ENCODE results near the gene SCN5A. TPM values are rescaled to one million over a fixed set of nuclear protein-coding genes. Genes with fewer than 3 reads are reported as not detected.

Gene SCN5A
- polyA plus RNA-seq, 1 donor from 2014 or later = not detected

DNA sequence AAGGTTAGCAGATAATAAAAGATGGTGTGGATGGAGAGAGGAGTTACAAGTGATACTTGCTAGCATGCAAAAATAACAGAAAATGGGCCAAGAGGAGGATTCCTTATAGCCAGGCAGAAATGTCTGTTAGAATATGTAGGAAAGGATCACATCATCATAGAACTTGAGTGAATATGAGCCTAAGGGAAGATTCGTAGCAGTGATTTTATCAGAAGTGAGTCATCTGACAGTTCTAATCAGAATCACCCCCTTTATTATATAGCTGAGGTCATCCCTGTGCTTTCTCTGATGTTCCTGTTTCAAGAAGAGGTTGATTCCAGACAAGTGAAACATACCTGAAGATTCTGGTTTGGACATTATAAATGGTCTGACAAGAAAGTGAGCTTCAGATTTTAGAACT lies 130.5 kb downstream of the SCN5A start:
- Histone ChIP-seq H3K9ac (ENCODE audit: low read length) (no peak overlapping the region), H3F3A (ENCODE audit: insufficient read depth, low read length, poor library complexity, severe bottlenecking) (no peaks in the 10 kb centered on the region), H3K27ac (ENCODE audit: low read length) (no peak overlapping the region), H2AFZ (ENCODE audit: low read depth, low read length) (no peak overlapping the region), H3K4me2 (ENCODE audit: low read length) (no peak overlapping the region), H3K4me3 (ENCODE audit: low read length) (no peak overlapping the region), H3K36me3 (ENCODE audit: insufficient read depth, low read length) (peaks cover 11% of the 10 kb centered on the region), H3K9me2 (ENCODE audit: insufficient read depth, low read length) (no peaks in the 10 kb centered on the region), H3K27me3 (ENCODE audit: insufficient read depth, low read depth, low read length) (no peaks in the 10 kb centered on the region), H3K79me2 (replicated peaks; ENCODE audit: insufficient read depth, low read length) (no peaks in the 10 kb centered on the region), H3K9me3 (ENCODE audit: low read length) (no peaks in the 10 kb centered on the region), H4K20me1 (ENCODE audit: insufficient read depth) (no peaks in the 10 kb centered on the region)
- TF ChIP-seq, protein P1, sequence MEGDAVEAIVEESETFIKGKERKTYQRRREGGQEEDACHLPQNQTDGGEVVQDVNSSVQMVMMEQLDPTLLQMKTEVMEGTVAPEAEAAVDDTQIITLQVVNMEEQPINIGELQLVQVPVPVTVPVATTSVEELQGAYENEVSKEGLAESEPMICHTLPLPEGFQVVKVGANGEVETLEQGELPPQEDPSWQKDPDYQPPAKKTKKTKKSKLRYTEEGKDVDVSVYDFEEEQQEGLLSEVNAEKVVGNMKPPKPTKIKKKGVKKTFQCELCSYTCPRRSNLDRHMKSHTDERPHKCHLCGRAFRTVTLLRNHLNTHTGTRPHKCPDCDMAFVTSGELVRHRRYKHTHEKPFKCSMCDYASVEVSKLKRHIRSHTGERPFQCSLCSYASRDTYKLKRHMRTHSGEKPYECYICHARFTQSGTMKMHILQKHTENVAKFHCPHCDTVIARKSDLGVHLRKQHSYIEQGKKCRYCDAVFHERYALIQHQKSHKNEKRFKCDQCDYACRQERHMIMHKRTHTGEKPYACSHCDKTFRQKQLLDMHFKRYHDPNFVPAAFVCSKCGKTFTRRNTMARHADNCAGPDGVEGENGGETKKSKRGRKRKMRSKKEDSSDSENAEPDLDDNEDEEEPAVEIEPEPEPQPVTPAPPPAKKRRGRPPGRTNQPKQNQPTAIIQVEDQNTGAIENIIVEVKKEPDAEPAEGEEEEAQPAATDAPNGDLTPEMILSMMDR (IDR thresholded peaks at IDR 0.05; ENCODE audit: poor library complexity, severe bottlenecking) = no peak
- TF ChIP-seq EP300 (conservative IDR thresholded peaks at IDR 0.05; ENCODE audit: poor library complexity, severe bottlenecking) = no peak
- no peak for TF ChIP-seq POLR2AphosphoS5 (IDR thresholded peaks at IDR 0.05)
- TF ChIP-seq, protein P2, sequence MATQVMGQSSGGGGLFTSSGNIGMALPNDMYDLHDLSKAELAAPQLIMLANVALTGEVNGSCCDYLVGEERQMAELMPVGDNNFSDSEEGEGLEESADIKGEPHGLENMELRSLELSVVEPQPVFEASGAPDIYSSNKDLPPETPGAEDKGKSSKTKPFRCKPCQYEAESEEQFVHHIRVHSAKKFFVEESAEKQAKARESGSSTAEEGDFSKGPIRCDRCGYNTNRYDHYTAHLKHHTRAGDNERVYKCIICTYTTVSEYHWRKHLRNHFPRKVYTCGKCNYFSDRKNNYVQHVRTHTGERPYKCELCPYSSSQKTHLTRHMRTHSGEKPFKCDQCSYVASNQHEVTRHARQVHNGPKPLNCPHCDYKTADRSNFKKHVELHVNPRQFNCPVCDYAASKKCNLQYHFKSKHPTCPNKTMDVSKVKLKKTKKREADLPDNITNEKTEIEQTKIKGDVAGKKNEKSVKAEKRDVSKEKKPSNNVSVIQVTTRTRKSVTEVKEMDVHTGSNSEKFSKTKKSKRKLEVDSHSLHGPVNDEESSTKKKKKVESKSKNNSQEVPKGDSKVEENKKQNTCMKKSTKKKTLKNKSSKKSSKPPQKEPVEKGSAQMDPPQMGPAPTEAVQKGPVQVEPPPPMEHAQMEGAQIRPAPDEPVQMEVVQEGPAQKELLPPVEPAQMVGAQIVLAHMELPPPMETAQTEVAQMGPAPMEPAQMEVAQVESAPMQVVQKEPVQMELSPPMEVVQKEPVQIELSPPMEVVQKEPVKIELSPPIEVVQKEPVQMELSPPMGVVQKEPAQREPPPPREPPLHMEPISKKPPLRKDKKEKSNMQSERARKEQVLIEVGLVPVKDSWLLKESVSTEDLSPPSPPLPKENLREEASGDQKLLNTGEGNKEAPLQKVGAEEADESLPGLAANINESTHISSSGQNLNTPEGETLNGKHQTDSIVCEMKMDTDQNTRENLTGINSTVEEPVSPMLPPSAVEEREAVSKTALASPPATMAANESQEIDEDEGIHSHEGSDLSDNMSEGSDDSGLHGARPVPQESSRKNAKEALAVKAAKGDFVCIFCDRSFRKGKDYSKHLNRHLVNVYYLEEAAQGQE (IDR thresholded peaks at IDR 0.05; ENCODE audit: borderline replicate concordance) = no peak
- TF ChIP-seq EZH2 (IDR thresholded peaks at IDR 0.05; ENCODE audit: borderline replicate concordance, insufficient read depth, low read length, poor library complexity, severe bottlenecking) = no peak
- no peak for TF ChIP-seq RAD21 (conservative IDR thresholded peaks at IDR 0.05)
- TF ChIP-seq SMC3 (conservative IDR thresholded peaks at IDR 0.05; ENCODE audit: poor library complexity) = no peak
- TF ChIP-seq MXI1 (conservative IDR thresholded peaks at IDR 0.05; ENCODE audit: poor library complexity, severe bottlenecking) = no peak
- TF ChIP-seq TAF1 (IDR thresholded peaks at IDR 0.05; ENCODE audit: low read depth) = no peak

DNA sequence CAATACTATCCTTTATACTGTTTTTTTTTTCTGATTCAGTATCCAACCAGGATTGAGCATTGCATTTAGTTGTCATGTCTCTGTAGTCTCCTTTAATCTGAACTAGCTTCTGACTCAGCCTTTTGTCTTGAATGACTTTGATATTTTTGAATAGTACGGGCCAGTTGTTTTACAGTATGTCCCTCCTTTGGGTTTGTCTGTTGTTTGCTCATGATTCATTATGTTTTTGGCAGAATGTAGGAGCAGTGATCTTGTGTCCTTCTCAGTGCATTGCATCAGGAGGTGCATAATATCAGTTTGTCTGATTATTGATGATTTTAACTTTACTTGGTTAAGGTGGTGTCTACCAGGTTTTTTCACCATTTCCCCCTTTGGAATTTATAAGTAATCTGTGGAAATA lies 132.8 kb downstream of the SCN5A start:
- H3K9ac ChIP-seq (ENCODE audit: low read length) = no peak overlapping the region

More for the DNA sequence above, 132.8 kb downstream of the SCN5A start:
- Histone ChIP-seq H2AFZ (ENCODE audit: low read depth, low read length) (no peak overlapping the region), H3K4me3 (ENCODE audit: low read length) (no peak overlapping the region), H3K27ac (ENCODE audit: low read length) (no peak overlapping the region), H3K79me2 (replicated peaks; ENCODE audit: insufficient read depth, low read length) (no peaks in the 10 kb centered on the region), H4K20me1 (ENCODE audit: insufficient read depth) (no peaks in the 10 kb centered on the region), H3K4me2 (ENCODE audit: low read length) (no peak overlapping the region), H3F3A (ENCODE audit: insufficient read depth, low read length, poor library complexity, severe bottlenecking) (no peaks in the 10 kb centered on the region), H3K36me3 (ENCODE audit: insufficient read depth, low read length) (peaks cover 14% of the 10 kb centered on the region), H3K9me3 (ENCODE audit: low read length) (no peaks in the 10 kb centered on the region), H3K27me3 (ENCODE audit: insufficient read depth, low read depth, low read length) (no peaks in the 10 kb centered on the region), H3K9me2 (ENCODE audit: insufficient read depth, low read length) (no peaks in the 10 kb centered on the region)
- TF ChIP-seq POLR2AphosphoS5 (IDR thresholded peaks at IDR 0.05) = no peak
- TF ChIP-seq, protein P2 (IDR thresholded peaks at IDR 0.05; ENCODE audit: borderline replicate concordance) = no peak
- TF ChIP-seq EZH2 (IDR thresholded peaks at IDR 0.05; ENCODE audit: borderline replicate concordance, insufficient read depth, low read length, poor library complexity, severe bottlenecking) = no peak
- TF ChIP-seq EP300 (conservative IDR thresholded peaks at IDR 0.05; ENCODE audit: poor library complexity, severe bottlenecking) = no peak

All from neural cell (in vitro differentiated cells).